Activated T-cell treated with anti-CD3 and anti-CD28 coated beads, Interleukin-2, amount 50 U/mL, for 4 hours (primary cell): Measurements from ENCODE around the gene DROSHA. TPM values are rescaled to one million over a fixed set of nuclear protein-coding genes. Genes with fewer than 3 reads are reported as not detected.
"Not testable (repeated sequence)": the region's sequence is repeated elsewhere in the genome, so short reads cannot be mapped to it uniquely, and the experiment has no call there.

ENCODE experiments used
- ATAC-seq, 2 donors: fragments of 200-7000 bp; cut with Tn5 transposase; one replicate each; pipeline ENCODE4 v1.10.0; 2021
- DNase-seq: peaks from one replicate; pipeline ENCODE4 v3.0.0-alpha.2; 2020
- H3K27me3 Mint-ChIP-seq: one replicate; pipeline ENCODE4 v1.8.0; 2021; ENCODE audit warnings: low read depth, mixed read lengths
- H3K36me3 Mint-ChIP-seq: one replicate; pipeline ENCODE4 v1.8.0; 2022; ENCODE audit warnings: mixed read lengths; ENCODE audit not compliant: insufficient read depth
- H3K4me1 Mint-ChIP-seq: one replicate; pipeline ENCODE4 v1.8.0; 2021; ENCODE audit warnings: low read depth, mixed read lengths
- H3K4me3 Mint-ChIP-seq: one replicate; pipeline ENCODE4 v1.8.0; 2021; ENCODE audit warnings: mild to moderate bottlenecking, moderate library complexity, mixed read lengths
- H3K9me3 Mint-ChIP-seq: one replicate; pipeline ENCODE4 v1.8.0; 2021; ENCODE audit warnings: mixed read lengths
- total RNA-seq, 3 donors: library from RNA; stranded (reverse); gene quantifications; one replicate each; pipeline ENCODE4 v1.2.1, GENCODE V29; 2021

The DROSHA gene
- total RNA-seq, 3 donors from 2014 or later = 47.7 to 60.8 (median 55.8) TPM

DNA sequence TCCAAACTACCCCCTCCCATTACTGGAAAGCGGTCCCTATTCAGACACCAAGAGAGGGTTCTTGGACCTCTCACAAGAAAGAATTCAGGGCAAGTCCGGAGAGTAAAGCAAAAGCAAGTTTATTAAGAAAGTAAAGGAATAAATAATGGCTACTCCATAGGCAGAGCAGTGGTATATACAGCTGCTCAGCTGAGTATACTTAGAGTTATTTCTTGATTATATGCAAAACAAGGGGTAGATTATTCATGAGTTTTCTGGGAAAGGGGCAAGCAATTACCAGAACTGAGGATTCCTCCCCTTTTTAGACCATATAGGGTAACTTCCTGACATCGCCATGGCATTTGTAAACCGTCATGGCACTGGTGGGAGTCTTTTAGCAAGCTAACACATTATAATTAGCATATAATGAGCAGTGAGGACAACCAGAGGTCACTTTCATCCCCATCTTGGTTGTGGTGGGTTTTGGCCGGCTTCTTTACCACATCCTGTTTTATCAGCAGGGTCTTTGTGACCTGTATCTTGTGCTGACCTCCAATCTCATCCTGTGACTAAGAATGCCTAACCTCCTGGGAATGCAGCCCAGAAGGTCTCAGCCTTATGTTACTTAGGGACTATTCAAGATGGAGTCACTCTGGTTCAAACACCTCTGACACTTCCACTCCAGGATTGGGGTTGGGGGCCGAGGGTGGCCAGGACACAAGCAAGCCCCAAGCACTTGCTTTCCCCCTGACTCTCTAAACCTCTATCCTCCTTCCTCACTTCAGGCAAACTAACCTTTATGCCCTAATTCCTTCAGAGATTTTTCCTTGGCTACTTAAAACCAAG, 170.0 kb downstream of the DROSHA start:
- H3K27me3 Mint-ChIP-seq, DNase-seq, H3K4me3 Mint-ChIP-seq, H3K4me1 Mint-ChIP-seq, ATAC-seq, H3K9me3 Mint-ChIP-seq, H3K36me3 Mint-ChIP-seq: not testable (repeated sequence)

DNA sequence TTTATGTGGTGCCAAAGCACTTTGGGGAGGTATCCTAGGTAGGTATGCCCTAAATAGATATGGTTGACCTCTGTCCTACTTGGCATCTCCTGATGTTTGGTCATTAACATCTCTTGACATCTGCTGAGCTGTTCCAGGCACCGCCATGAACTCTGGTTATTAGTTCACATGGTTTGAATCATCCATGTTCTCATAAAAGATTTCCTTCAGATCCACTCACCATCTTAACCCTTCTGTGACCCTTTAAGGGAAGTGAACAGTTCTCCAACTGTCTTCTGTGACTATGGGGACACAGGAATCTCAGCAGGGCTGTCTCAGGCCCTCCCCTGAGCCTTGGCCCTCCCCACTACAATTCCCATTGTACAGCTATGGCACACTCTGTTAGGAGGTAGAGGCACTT, 170.7 kb downstream of the DROSHA start:
- peaks cover 5% of the 10 kb centered on the region for H3K27me3 Mint-ChIP-seq
- no peaks in the 10 kb centered on the region for H3K4me1 Mint-ChIP-seq
- no peaks in the 10 kb centered on the region for H3K9me3 Mint-ChIP-seq
- H3K4me3 Mint-ChIP-seq = no peak overlapping the region
- no peaks in the 10 kb centered on the region for H3K36me3 Mint-ChIP-seq
- ATAC-seq (no peak), DNase-seq (no peak)

- no peak for ATAC-seq
- peaks cover 5% of the 10 kb centered on the region for H3K27me3 Mint-ChIP-seq
- no peak overlapping the region for H3K4me3 Mint-ChIP-seq
- H3K4me1 Mint-ChIP-seq = no peaks in the 10 kb centered on the region
- no peak for DNase-seq
- H3K9me3 Mint-ChIP-seq = no peaks in the 10 kb centered on the region
- no peaks in the 10 kb centered on the region for H3K36me3 Mint-ChIP-seq
Observed at GRCh38 chr5:31359839-31360238, 172.1 kb downstream of the DROSHA start.

- Mint-ChIP-seq H3K27me3 (peaks cover 2% of the 10 kb centered on the region), H3K4me3 (no peak overlapping the region), H3K36me3 (no peaks in the 10 kb centered on the region), H3K9me3 (no peaks in the 10 kb centered on the region), H3K4me1 (no peaks in the 10 kb centered on the region)
- ATAC-seq = no peak
- no peak for DNase-seq
Observed at GRCh38 chr5:31357038-31357437, 174.9 kb downstream of the DROSHA start.

GRCh38 chr5:31355337-31355736, 176.6 kb downstream of the DROSHA start:
- no peak for DNase-seq
- peaks cover 2% of the 10 kb centered on the region for H3K27me3 Mint-ChIP-seq
- no peak overlapping the region for H3K4me3 Mint-ChIP-seq
- H3K9me3 Mint-ChIP-seq = no peaks in the 10 kb centered on the region
- H3K36me3 Mint-ChIP-seq = no peaks in the 10 kb centered on the region
- H3K4me1 Mint-ChIP-seq = no peaks in the 10 kb centered on the region
- ATAC-seq = no peak

Other genes with a start within 250 kb of the DROSHA start
- 10 to 100 TPM; 34.7 to 37.7 (median 37.2) TPM for gene C5orf22, start 208 bp upstream of the DROSHA start, total RNA-seq
- gene PDZD2, start 107.0 kb upstream of the DROSHA start, total RNA-seq = under 1 TPM; 0.03 to 0.24 (median 0.05) TPM